BLaER1 treated with 17β-estradiol and CSF1 and Interleukin-3, amounts not matched to agents 10 nM and 100 nM (cell line): ENCODE results near the gene TGFB2.
A peak's percentile ranks its signal among the peaks of the same experiment; 100 is the strongest.

Source experiments
- H3K27ac ChIP-seq, 11 experiments: shearing (Covaris generic); formaldehyde crosslinking; 2 replicates each; pipeline ENCODE4 v1.8.1; 2022
- H3K27me3 ChIP-seq, 11 experiments: shearing (Covaris generic); formaldehyde crosslinking; 2 replicates each; pipeline ENCODE4 v1.8.1; 2022
- H3K36me3 ChIP-seq, 11 experiments: shearing (Covaris generic); formaldehyde crosslinking; 2 replicates each; pipeline ENCODE4 v1.8.1; 2022
- H3K4me1 ChIP-seq, 10 experiments: shearing (Covaris generic); formaldehyde crosslinking; 2 replicates each; pipeline ENCODE4 v1.8.1; 2022
- H3K4me2 ChIP-seq, 11 experiments: shearing (Covaris generic); formaldehyde crosslinking; 2 replicates each; pipeline ENCODE4 v1.8.1; 2022
- H3K4me3 ChIP-seq, 10 experiments: shearing (Covaris generic); formaldehyde crosslinking; 2 replicates each; pipeline ENCODE4 v1.8.1; 2022
- H3K9ac ChIP-seq, 11 experiments: shearing (Covaris generic); formaldehyde crosslinking; 2 replicates each; pipeline ENCODE4 v1.8.1; 2022
- H3K9me3 ChIP-seq, 11 experiments: shearing (Covaris generic); formaldehyde crosslinking; replicated peaks in 1 of 11; 2 replicates each; pipeline ENCODE4 v1.8.1; 2022
- H4K20me1 ChIP-seq, 11 experiments: shearing (Covaris generic); formaldehyde crosslinking; 2 replicates each; pipeline ENCODE4 v1.8.1; 2022
- Cebpa-rat ChIP-seq, 11 experiments: shearing (Covaris generic); IDR thresholded peaks; 2 replicates each; pipeline ENCODE4 v1.8.1; 2022

TGFB2 gene

DNA sequence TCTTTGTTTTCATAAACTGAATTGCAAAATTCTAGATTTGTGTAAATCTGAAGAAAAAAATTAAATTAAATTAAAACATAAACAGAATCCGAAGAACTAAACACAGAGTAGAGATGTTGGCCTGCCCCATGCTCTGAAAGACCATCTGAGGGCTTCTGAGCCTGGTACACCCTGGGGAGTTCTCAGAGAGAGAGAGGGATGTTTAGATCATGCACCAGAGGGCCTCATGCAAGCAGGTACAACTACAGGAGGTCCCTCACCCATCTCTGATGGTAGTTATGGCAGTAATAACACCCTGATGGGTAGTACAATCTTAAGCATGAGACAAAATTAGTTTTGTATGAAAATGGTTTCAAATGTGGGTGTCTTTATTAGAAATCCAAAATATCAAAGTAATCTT, 127.7 kb downstream of the TGFB2 start:
- Histone ChIP-seq H3K36me3 (no peaks in the 10 kb centered on the region), H3K4me1 (peaks cover 14 to 32% (median 25%) of the 10 kb centered on the region in 10 experiments), H3K4me3 (no peak overlapping the region), H3K27me3 (no peaks in the 10 kb centered on the region), H3K9me3 (no peaks in the 10 kb centered on the region), H3K27ac (peak overlapping the region in 4 of 11 experiments; percentile 11 to 56 (median 41); a peak in 4 of 22 replicates), H3K4me2 (peak overlapping the region in 10 of 11 experiments; percentile 41 to 82 (median 64); a peak in 14 of 22 replicates), H4K20me1 (no peaks in the 10 kb centered on the region), H3K9ac (no peak overlapping the region)
- TF ChIP-seq Cebpa-rat (IDR thresholded peaks at IDR 0.05), result no peak

DNA sequence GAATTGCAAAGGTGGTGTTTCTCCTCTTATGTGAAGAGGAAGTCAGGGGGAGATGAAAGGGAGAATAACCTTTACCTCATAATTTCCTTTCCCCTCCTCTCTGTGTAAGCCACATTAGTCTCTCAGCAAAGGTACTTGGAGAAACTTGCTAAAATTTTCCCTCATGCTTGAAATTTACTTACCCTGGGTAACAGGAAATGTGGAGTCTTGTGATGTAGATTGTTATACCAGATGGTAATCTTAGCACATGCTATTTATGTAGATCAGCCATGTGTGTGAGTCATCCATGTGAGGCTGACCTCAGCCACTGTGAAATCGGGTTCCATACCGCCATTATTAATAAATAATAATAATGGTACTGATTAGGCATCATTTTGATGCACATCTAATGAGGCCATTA, 128.4 kb downstream of the TGFB2 start:
- H3K27ac ChIP-seq, result peak overlapping the region in 6 of 11 experiments; percentile 11 to 56 (median 35); a peak in 8 of 22 replicates
- H4K20me1 ChIP-seq, result no peaks in the 10 kb centered on the region
- TF ChIP-seq Cebpa-rat (IDR thresholded peaks at IDR 0.05), result no peak
- no peaks in the 10 kb centered on the region for H3K27me3 ChIP-seq
- H3K9ac ChIP-seq, result no peak overlapping the region
- peaks cover 14 to 28% (median 25%) of the 10 kb centered on the region in 10 experiments for H3K4me1 ChIP-seq
- peak overlapping the region; percentile 41 to 82 (median 64) for H3K4me2 ChIP-seq
- H3K9me3 ChIP-seq, result no peaks in the 10 kb centered on the region
- no peak overlapping the region for H3K4me3 ChIP-seq
- no peaks in the 10 kb centered on the region for H3K36me3 ChIP-seq

DNA sequence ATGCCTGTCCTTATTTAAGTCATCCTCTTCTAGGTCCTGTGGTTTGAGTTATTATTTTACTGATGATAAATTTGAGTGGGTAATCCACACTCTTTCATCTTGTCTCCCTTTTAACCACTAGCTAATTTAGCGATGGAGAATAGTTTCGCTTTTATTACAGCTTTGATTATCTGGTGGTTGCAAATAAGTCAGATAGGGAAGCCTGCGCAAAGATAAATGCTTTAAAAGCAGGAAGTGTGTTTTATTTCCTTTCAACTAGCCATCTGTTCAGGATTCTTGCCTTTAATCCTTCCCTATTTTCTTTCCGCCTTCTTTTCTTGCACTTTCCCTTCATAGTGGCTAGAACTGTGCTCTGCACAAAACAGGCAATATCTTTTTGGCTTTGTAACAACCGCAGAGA, 129.0 kb downstream of the TGFB2 start:
- Histone ChIP-seq H3K9me3 (no peaks in the 10 kb centered on the region), H3K27ac (peak overlapping the region in 4 of 11 experiments; percentile 11 to 54 (median 33); a peak in 6 of 22 replicates), H3K27me3 (no peaks in the 10 kb centered on the region), H3K4me3 (peak overlapping the region in 2 of 10 experiments; percentile 6 to 23; a peak in 2 of 20 replicates), H3K36me3 (no peaks in the 10 kb centered on the region), H3K4me2 (peak overlapping the region; percentile 41 to 82 (median 64)), H4K20me1 (no peaks in the 10 kb centered on the region), H3K9ac (no peak overlapping the region), H3K4me1 (peaks cover 14 to 28% (median 23%) of the 10 kb centered on the region in 10 experiments)
- TF ChIP-seq Cebpa-rat (IDR thresholded peaks at IDR 0.05), result no peak

DNA sequence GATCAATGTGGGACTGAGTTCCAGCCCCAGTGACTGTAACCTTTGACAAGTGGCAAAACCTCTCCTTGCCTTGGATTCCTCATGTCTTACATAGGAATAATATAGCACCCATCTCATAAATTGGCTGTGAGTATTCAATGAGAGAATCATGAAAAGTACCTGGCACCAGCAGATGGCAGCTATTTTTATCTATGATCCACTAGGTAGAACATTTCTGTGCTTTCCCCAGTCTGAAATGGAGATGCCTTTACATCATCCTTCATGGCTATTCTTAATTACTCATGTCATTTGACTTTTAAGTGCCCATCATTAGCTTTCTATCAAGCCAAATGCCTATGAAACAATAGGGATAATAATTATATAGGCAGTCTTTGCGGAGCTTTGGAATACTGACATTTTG, 130.1 kb downstream of the TGFB2 start:
- H3K9ac ChIP-seq, result no peak overlapping the region
- peak overlapping the region in 2 of 11 experiments; percentile 63 to 72; a peak in 2 of 22 replicates for H3K4me2 ChIP-seq
- peaks cover 14 to 28% (median 23%) of the 10 kb centered on the region in 10 experiments for H3K4me1 ChIP-seq
- no peaks in the 10 kb centered on the region for H3K9me3 ChIP-seq
- no peaks in the 10 kb centered on the region for H3K36me3 ChIP-seq
- H3K27me3 ChIP-seq, result no peaks in the 10 kb centered on the region
- no peak overlapping the region for H3K4me3 ChIP-seq
- no peak overlapping the region for H3K27ac ChIP-seq
- no peak for TF ChIP-seq Cebpa-rat (IDR thresholded peaks at IDR 0.05)
- no peaks in the 10 kb centered on the region for H4K20me1 ChIP-seq

DNA sequence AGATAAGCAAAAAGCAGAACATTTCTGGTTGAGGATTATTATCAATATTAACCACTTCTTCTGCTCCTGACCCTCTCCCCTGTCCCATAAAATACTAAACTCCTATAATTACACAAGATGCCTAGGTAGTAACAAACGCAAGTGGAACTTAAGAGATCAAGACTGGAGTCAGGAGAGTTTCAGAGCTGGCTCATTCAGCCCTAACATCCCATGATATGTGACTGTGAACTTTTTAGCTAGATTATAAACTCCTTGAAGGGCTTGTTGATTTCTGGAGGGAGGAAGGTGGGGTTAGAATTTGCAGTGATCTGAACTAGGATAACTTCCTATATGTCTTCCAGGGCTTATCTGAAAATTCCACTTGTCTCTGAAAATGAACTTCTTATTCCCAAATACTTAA, 130.6 kb downstream of the TGFB2 start:
- no peak overlapping the region for H3K4me2 ChIP-seq
- H3K36me3 ChIP-seq, result no peaks in the 10 kb centered on the region
- no peaks in the 10 kb centered on the region for H4K20me1 ChIP-seq
- H3K4me3 ChIP-seq, result no peak overlapping the region
- no peak overlapping the region for H3K9ac ChIP-seq
- peaks cover 14 to 28% (median 23%) of the 10 kb centered on the region in 10 experiments for H3K4me1 ChIP-seq
- H3K9me3 ChIP-seq, result no peaks in the 10 kb centered on the region
- no peaks in the 10 kb centered on the region for H3K27me3 ChIP-seq
- no peak for TF ChIP-seq Cebpa-rat (IDR thresholded peaks at IDR 0.05)
- H3K27ac ChIP-seq, result no peak overlapping the region

DNA sequence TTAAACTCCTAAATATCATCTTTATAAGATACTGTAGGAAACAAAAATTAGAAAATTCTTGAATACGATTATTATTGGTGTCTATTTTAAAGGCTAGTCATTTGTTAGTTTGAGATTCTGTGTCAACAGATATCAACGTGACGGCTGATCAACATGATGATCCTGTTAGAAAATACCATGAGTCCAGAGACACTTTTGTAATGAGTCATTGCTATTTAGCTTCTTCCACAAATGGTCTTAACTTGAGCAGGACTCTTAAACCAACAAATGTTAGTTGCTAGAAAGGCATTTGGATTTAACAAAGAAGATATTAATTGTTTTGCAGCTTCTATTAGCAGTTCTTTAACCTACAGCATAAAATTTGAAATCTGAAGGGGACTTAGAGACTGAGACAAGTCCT, 131.2 kb downstream of the TGFB2 start:
- Histone ChIP-seq H3K9me3 (no peaks in the 10 kb centered on the region), H3K27ac (no peak overlapping the region), H3K9ac (no peak overlapping the region), H3K4me3 (no peak overlapping the region), H3K4me2 (no peak overlapping the region), H4K20me1 (no peaks in the 10 kb centered on the region), H3K27me3 (no peaks in the 10 kb centered on the region), H3K36me3 (no peaks in the 10 kb centered on the region), H3K4me1 (peaks cover 14 to 28% (median 23%) of the 10 kb centered on the region in 10 experiments)
- TF ChIP-seq Cebpa-rat (IDR thresholded peaks at IDR 0.05), result no peak

DNA sequence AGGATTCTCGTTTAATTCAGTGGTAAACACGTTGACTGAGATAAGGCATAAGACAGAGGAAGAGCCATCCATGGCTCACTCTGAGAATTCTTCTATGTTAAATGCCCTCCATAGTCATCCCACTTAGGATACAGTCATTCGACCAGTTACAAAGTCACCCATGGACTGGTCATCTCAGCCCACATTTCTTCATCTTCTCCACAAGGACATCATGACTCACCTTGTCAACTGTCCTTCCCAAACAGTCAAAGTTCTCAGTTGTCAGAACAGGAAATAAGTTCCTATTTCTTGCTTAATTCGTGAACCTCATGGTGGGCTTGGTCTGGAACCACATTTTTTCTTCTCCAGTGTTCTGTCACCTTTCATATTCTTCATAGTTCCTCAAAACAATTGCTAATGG, 133.2 kb downstream of the TGFB2 start:
- no peak overlapping the region for H3K27ac ChIP-seq
- no peaks in the 10 kb centered on the region for H3K27me3 ChIP-seq
- H3K4me3 ChIP-seq, result no peak overlapping the region
- H3K4me1 ChIP-seq, result peaks cover 13 to 20% (median 17%) of the 10 kb centered on the region in 10 experiments
- no peak overlapping the region for H3K4me2 ChIP-seq
- H3K9ac ChIP-seq, result no peak overlapping the region
- TF ChIP-seq Cebpa-rat (IDR thresholded peaks at IDR 0.05), result no peak
- no peaks in the 10 kb centered on the region for H3K36me3 ChIP-seq
- no peaks in the 10 kb centered on the region for H3K9me3 ChIP-seq
- no peaks in the 10 kb centered on the region for H4K20me1 ChIP-seq

DNA sequence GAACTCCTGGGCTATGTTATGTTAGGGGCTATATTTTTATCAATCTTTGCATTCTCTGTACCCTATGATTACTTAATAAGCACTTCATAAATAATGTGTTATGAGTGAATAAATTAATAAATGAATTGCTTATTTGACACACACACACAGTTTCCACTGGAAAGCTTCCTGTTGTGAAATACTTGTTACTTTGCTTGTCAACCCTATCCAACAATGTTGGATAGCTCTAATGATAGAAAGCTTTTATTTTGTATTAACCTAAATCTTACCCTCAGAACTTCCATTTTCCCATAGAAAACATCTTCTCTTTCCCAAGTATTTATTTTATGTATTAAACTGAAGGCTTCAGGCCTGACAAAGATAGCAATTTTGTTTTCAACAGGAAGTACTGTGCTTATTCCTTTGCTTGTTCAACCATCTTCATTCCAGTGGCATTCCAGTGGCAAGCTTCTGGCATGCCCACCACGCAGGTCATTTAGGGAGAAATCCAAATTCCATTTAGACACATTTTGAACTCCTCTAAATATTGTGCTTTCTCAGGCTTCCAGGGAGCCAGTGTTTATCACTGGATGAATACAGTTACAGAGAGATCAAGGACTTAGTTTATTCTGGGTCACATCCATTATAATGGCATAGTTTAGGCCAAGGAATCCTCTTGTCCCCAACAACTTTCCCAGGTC, 134.4 kb downstream of the TGFB2 start:
- H3K4me1 ChIP-seq, result peaks cover under 1 to 7% (median 5%) of the 10 kb centered on the region in 10 experiments; a peak in 17 of 20 replicates
- no peak for TF ChIP-seq Cebpa-rat (IDR thresholded peaks at IDR 0.05)
- no peaks in the 10 kb centered on the region for H3K27me3 ChIP-seq
- H3K36me3 ChIP-seq, result no peaks in the 10 kb centered on the region
- H3K27ac ChIP-seq, result no peak overlapping the region
- H3K4me3 ChIP-seq, result no peak overlapping the region
- H3K4me2 ChIP-seq, result no peak overlapping the region
- no peaks in the 10 kb centered on the region for H3K9me3 ChIP-seq
- H3K9ac ChIP-seq, result no peak overlapping the region
- no peaks in the 10 kb centered on the region for H4K20me1 ChIP-seq

DNA sequence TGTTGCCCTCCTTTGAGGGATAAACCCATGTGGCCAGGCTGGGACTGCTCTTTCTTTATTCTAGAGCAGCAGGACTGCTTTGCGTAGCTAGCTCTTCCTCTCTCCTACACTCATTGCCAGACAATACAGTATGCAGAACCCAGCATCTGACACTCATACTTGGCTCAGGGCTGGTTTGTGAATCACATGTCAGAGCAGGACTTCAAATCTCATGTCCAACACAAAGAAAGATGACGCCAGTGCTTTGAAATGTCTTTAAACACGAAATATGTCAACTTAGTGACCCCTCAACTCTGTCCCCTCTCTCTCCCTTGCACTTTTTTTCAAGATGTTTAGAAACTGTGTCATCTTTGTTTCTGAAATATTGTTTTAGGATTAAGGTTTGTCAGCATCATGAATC, 135.0 kb downstream of the TGFB2 start:
- Histone ChIP-seq H3K27me3 (no peaks in the 10 kb centered on the region), H3K36me3 (no peaks in the 10 kb centered on the region), H3K27ac (no peak overlapping the region), H3K4me2 (no peak overlapping the region), H4K20me1 (no peaks in the 10 kb centered on the region), H3K4me1 (peaks cover 0 to 2% (median 0%) of the 10 kb centered on the region in 10 experiments; a peak in 3 of 20 replicates), H3K9me3 (no peaks in the 10 kb centered on the region), H3K9ac (no peak overlapping the region), H3K4me3 (no peak overlapping the region)
- no peak for TF ChIP-seq Cebpa-rat (IDR thresholded peaks at IDR 0.05)

DNA sequence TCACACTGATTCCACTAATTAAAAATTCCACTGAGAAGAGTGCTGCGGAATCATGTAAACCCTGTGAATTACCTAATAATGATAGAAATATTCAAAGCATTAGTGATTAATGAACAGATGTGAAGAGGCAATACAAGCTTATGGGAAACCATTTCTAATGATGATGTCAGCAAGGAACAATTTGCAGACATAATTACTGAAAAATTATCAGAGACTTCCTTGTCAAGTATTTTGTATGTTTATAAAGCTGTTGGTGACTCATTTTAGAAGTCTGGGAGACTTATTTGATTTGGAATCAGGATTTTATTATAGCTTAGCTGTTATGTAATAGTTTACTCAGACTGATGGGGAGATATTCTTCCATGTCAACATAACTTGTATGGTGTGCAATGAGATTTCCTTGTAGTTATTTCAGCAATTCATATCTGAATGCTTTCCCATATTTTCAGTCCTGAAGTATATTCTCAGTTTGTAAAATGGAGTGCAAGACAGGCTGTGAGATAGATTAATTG, 135.5 kb downstream of the TGFB2 start:
- Histone ChIP-seq H3K9me3 (no peaks in the 10 kb centered on the region), H3K4me1 (no peaks in the 10 kb centered on the region), H3K27me3 (no peaks in the 10 kb centered on the region), H3K9ac (no peak overlapping the region), H3K27ac (no peak overlapping the region), H3K36me3 (no peaks in the 10 kb centered on the region), H3K4me3 (no peak overlapping the region), H4K20me1 (no peaks in the 10 kb centered on the region), H3K4me2 (no peak overlapping the region)
- TF ChIP-seq Cebpa-rat (IDR thresholded peaks at IDR 0.05), result no peak
